UCSD-AML1 (cell line): ENCODE results near the gene LIPK.
"Not testable (repeated sequence)": the region's sequence is repeated elsewhere in the genome, so short reads cannot be mapped to it uniquely, and the experiment has no call there.

Experiments used
- DNase-seq: peaks from one replicate; lab custom pipeline; 2025; ENCODE audit not compliant: unreplicated experiment; lab: John Stamatoyannopoulos, UW

The LIPK gene

GRCh38 chr10:88705958-88706357 is at the start of gene LIPK:
Gene LIPK (plus strand): TSS chr10:88706249. CDS start chr10:88724544, 18,295 bp downstream.
- no peak for DNase-seq

- no peak for DNase-seq
Observed at GRCh38 chr10:88657901-88658300, 48.1 kb upstream of the LIPK start.

GRCh38 chr10:88659725-88660597 is 46.1 kb upstream of the LIPK start:
- no peak for DNase-seq

- no peak for DNase-seq
Observed at GRCh38 chr10:88660598-88660884, 45.5 kb upstream of the LIPK start.

- DNase-seq: no peak
Observed at GRCh38 chr10:88661018-88661417, 45.0 kb upstream of the LIPK start.

- DNase-seq: no peak
Observed at GRCh38 chr10:88661577-88661976, 44.5 kb upstream of the LIPK start.

- DNase-seq: not testable (repeated sequence)
Observed at GRCh38 chr10:88663153-88663552, 42.9 kb upstream of the LIPK start.

GRCh38 chr10:88664142-88664541 is 41.9 kb upstream of the LIPK start, which contains the start of gene LIPF:
Gene LIPF (plus strand): TSS chr10:88664442. CDS start chr10:88667298, 2,856 bp downstream.
- no peak for DNase-seq

GRCh38 chr10:88668465-88668864 is 37.6 kb upstream of the LIPK start:
- DNase-seq: no peak

GRCh38 chr10:88670497-88670896 is 35.6 kb upstream of the LIPK start:
- DNase-seq: no peak

GRCh38 chr10:88672041-88672440 is 34.0 kb upstream of the LIPK start:
- no peak for DNase-seq

GRCh38 chr10:88676283-88677060 is 29.6 kb upstream of the LIPK start:
- no peak for DNase-seq

GRCh38 chr10:88680958-88681357 is 25.1 kb upstream of the LIPK start:
- DNase-seq: no peak

GRCh38 chr10:88682491-88682890 is 23.6 kb upstream of the LIPK start:
- no peak for DNase-seq

GRCh38 chr10:88687853-88688467 is 18.1 kb upstream of the LIPK start:
- no peak for DNase-seq

GRCh38 chr10:88689366-88689765 is 16.7 kb upstream of the LIPK start:
- DNase-seq: no peak

GRCh38 chr10:88693392-88694020 is 12.5 kb upstream of the LIPK start:
- no peak for DNase-seq

GRCh38 chr10:88702848-88703597 is 3.0 kb upstream of the LIPK start:
- no peak for DNase-seq

- DNase-seq: no peak
Observed at GRCh38 chr10:88707429-88708155, 1.5 kb downstream of the LIPK start.

GRCh38 chr10:88709361-88709760 is 3.3 kb downstream of the LIPK start:
- DNase-seq: not testable (repeated sequence)
